ENCODE data around the gene FEM1C.

Gene FEM1C

DNA sequence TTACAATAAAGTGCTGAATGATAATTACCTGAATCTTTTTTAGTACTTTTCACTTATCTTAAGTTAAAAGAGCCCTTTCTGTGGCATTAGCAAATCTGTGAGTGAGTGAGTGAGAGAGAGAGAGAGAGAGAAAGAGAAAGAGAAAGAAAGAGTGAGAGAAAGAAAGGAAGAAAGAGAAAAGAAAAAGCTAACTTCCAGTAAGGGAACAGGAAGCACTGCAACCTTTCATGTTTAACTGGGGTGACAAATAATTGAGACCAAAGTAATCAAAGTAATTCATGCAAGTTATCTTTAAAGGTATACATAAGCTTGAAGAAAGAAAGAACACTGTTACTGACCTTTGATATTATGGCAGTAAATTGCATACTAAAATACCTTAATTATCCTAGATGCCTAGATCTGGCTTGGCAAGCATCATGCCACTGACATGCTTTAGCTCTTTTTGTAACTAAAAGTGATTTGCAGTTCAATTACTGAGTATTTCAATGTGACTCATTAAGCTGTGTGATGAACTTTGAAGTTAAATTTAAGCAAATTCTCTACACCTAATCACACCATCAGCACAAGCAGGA lies 21.7 kb downstream of the FEM1C start:
- TF ChIP-seq, protein P1, sequence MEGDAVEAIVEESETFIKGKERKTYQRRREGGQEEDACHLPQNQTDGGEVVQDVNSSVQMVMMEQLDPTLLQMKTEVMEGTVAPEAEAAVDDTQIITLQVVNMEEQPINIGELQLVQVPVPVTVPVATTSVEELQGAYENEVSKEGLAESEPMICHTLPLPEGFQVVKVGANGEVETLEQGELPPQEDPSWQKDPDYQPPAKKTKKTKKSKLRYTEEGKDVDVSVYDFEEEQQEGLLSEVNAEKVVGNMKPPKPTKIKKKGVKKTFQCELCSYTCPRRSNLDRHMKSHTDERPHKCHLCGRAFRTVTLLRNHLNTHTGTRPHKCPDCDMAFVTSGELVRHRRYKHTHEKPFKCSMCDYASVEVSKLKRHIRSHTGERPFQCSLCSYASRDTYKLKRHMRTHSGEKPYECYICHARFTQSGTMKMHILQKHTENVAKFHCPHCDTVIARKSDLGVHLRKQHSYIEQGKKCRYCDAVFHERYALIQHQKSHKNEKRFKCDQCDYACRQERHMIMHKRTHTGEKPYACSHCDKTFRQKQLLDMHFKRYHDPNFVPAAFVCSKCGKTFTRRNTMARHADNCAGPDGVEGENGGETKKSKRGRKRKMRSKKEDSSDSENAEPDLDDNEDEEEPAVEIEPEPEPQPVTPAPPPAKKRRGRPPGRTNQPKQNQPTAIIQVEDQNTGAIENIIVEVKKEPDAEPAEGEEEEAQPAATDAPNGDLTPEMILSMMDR (conservative IDR thresholded peaks at IDR 0.05; ENCODE audit: low read depth, low read length) = no peak
- DNase-seq (ENCODE audit: low read depth) = no peak
- no peak overlapping the region for H3K4me3 ChIP-seq (ENCODE audit: low read length)

- TF ChIP-seq, protein P1 (conservative IDR thresholded peaks at IDR 0.05; ENCODE audit: low read depth, low read length) = no peak
- no peak for DNase-seq (ENCODE audit: low read depth)
- H3K4me3 ChIP-seq (ENCODE audit: low read length) = no peak overlapping the region
These were observed 24.4 kb downstream of the FEM1C start for GRCh38 chr5:115520191-115520590.

DNA sequence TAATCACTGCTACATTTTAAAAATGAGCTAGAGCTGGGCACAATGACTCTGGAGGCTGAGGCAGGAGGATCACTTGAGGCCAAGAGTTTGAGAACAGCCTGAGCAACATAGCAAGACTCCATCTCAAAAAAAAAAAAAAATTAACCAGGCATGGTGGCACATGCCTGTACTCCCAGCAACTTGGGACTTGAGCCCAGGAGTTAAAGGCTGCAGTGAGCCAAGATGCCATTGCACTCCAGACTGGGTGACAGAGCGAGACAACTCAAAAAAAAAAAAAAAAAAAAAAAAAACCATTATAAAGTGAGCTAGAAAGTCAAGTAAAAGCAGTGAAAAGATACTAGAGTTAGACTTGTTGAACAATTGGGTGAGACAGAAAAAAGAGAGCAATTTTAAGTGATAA lies 28.2 kb downstream of the FEM1C start:
- no peak for DNase-seq (ENCODE audit: low read depth)
- no peak overlapping the region for H3K4me3 ChIP-seq (ENCODE audit: low read length)
- TF ChIP-seq, protein P1 (conservative IDR thresholded peaks at IDR 0.05; ENCODE audit: low read depth, low read length) = no peak

GRCh38 chr5:115514220-115514619 lies 30.4 kb downstream of the FEM1C start:
- TF ChIP-seq, protein P1 (conservative IDR thresholded peaks at IDR 0.05; ENCODE audit: low read depth, low read length) = no peak
- no peak for DNase-seq (ENCODE audit: low read depth)

GRCh38 chr5:115511632-115512031 lies 32.9 kb downstream of the FEM1C start:
- DNase-seq (ENCODE audit: low read depth) = no peak
- TF ChIP-seq, protein P1 (conservative IDR thresholded peaks at IDR 0.05; ENCODE audit: low read depth, low read length) = no peak
- no peak overlapping the region for H3K4me3 ChIP-seq (ENCODE audit: low read length)

More at GRCh38 chr5:115514220-115514619, 30.4 kb downstream of the FEM1C start:
- H3K4me3 ChIP-seq (ENCODE audit: low read length) = no peak overlapping the region

DNA sequence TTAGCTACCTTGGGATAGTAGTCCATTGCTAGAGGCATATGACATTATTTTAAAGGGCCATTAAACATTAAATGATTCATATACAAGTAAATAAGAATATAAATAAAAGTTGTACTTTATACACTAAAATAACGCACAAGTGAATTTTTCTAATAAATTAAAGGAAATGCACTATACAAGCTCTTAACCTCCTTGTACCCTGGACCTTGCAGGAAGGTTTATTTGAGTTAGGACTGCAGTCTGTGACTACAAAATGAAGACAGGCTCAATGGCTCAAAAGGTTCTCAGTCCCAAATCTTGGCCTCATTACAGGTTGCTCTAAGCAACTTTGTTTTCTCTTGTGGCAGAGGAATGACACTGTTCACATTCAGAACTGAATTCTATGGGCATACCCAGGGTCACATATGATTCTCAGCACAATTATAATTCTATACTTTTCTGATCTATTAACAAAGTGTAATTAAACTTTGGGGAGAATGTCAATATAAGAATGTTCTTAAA lies 34.4 kb downstream of the FEM1C start:
- no peak overlapping the region for H3K4me3 ChIP-seq (ENCODE audit: low read length)
- no peak for DNase-seq (ENCODE audit: low read depth)
- TF ChIP-seq, protein P1 (conservative IDR thresholded peaks at IDR 0.05; ENCODE audit: low read depth, low read length) = no peak

GRCh38 chr5:115509547-115509946 lies 35.0 kb downstream of the FEM1C start:
- TF ChIP-seq, protein P1 (conservative IDR thresholded peaks at IDR 0.05; ENCODE audit: low read depth, low read length) = no peak

More at GRCh38 chr5:115509547-115509946, 35.0 kb downstream of the FEM1C start:
- H3K4me3 ChIP-seq (ENCODE audit: low read length) = no peak overlapping the region
- no peak for DNase-seq (ENCODE audit: low read depth)

Measured in retinal pigment epithelial cell (primary cell).